ENCODE results near the gene DNA2.
"Not testable (repeated sequence)": the region's sequence is repeated elsewhere in the genome, so short reads cannot be mapped to it uniquely, and the experiment has no call there.

DNA2 gene, protein sequence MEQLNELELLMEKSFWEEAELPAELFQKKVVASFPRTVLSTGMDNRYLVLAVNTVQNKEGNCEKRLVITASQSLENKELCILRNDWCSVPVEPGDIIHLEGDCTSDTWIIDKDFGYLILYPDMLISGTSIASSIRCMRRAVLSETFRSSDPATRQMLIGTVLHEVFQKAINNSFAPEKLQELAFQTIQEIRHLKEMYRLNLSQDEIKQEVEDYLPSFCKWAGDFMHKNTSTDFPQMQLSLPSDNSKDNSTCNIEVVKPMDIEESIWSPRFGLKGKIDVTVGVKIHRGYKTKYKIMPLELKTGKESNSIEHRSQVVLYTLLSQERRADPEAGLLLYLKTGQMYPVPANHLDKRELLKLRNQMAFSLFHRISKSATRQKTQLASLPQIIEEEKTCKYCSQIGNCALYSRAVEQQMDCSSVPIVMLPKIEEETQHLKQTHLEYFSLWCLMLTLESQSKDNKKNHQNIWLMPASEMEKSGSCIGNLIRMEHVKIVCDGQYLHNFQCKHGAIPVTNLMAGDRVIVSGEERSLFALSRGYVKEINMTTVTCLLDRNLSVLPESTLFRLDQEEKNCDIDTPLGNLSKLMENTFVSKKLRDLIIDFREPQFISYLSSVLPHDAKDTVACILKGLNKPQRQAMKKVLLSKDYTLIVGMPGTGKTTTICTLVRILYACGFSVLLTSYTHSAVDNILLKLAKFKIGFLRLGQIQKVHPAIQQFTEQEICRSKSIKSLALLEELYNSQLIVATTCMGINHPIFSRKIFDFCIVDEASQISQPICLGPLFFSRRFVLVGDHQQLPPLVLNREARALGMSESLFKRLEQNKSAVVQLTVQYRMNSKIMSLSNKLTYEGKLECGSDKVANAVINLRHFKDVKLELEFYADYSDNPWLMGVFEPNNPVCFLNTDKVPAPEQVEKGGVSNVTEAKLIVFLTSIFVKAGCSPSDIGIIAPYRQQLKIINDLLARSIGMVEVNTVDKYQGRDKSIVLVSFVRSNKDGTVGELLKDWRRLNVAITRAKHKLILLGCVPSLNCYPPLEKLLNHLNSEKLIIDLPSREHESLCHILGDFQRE

DNA sequence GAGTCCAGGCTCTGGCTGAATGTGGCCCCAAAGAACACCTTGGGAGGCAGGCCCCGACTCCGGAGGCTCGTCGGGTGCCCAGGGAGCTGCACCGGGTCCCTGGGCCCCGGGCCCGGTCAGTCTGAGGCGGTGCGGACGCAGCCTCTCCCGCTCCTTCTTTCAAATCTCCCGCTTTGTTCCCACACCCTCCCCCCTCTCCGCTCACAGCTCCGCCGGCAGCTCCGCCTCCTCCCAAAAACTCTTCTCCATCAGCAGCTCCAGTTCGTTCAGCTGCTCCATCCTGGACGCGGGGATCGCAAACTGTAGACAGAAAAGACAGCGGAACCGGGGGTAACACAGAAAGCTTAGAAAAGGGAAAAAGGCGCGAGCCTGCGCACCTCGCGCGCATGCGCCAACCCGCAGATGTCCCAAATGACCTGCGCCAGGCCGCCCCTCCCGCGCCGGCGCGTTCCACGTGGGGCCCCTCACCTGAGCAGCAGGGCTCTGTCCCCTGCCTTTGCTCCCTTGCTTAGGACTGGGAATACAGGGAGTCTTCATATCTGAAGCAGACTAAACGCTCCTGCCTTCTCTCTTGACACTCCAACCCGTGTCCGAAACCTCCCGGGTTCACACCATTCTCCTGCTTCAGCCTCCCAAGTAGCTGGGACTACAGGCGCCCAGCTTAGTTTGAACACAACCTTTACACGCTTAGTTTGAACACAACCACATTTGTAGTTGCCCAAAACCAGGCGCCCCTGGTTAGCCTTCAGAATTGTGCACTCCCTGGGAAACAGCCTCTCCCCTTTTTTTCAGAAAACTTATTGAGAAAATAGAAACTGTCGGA lies at the start of gene DNA2:
Gene DNA2 (minus strand): TSS at position 388 of the 823 bp plus-strand sequence. CDS start 109 bp downstream, at position 279.
- peak; percentile 53 to 82 for DNase-seq

DNA sequence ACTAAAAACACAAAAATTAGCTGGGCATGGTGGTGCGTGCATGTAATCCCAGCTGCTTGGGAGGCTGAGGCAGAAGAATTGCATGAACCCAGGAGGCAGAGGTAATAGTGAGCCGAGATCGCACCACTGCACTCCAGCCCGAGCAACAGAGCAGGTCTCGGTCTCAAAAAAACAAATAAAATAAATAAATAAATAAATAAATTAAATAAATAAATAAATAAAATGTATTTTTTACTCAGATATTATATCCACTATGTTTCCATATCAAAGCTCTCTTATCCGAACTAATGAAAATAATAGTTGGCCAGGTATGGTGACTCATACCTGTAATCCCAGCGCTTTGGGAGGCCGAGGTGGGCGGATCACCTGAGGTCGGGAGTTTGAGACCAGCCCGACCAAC lies 46.8 kb upstream of the DNA2 start:
- not testable (repeated sequence) for DNase-seq

DNA sequence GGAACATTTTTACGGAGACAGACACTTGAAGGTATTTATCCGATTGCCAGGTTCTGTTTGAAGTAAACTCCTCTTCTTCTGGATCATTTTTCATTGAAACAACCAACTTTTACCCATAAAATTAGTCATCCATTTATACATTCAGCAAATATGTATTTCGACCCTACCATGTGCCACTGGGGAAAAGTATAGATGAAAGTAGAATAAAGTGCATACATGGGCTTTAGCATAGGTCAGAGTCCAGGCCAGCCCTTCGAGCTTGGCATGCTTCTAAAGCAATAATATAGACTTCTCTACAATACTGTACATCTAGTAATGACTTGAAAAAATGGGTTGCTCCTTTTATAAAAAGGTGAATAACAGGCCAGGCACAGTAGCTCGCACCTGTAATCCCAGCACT lies 45.4 kb upstream of the DNA2 start:
- no peak for DNase-seq

DNA sequence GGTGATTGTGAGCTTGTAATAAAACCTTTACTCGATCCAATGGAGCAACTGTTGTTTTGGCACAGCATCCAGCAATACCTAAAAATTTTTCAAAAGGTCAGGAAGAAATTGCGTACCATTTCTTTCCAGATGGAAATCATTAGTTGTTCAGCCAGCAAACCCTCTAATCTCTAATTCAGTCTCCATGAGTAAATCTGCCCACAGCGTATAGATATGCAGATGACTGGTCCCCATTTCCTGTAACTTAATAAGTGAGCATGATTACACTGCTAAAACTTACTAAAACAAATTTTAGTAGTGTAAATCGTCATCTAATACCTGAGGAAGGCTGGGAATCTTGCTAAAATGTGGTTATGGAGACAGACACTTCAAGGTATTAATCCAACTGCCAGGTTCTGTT lies 45.0 kb upstream of the DNA2 start:
- DNase-seq = no peak

DNA sequence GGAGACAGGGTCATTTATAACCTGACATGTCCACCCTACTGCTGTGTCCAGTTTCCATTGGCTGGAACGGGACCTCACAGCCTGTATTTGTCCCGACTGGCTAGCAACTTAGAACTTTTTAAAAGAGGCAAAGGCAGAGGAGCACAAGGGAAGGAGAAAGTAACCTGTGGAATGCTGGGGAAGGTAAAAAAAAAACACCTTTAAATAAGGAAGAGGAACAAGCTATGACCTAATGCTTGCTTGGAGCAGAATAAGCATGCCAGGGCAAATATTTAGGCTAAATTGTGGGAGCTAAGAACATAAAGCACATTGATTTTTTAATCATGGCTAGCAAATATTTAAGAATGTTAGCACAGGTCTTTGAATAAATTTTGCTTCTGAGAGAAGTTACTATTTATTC lies 44.4 kb upstream of the DNA2 start:
- not testable (repeated sequence) for DNase-seq

DNA sequence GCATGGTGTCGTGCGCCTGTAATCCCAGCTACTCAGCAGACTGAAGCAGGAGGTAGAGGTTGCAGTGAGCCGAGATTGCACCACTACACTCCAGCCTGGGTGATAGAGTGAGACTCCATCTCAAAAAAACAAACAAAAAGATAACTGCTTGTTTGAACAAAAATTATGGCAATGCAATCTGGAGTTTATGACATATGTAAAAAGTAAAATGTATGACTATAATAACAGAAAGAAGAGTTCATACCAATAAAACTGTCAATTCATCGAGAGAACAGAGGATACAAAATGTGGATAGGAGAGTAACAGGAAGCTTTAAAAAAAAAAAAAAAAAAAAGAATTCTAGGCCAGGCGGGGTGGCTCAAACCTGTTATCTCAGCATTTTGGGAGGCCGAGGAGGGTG lies 36.3 kb upstream of the DNA2 start:
- no peak for DNase-seq

DNA sequence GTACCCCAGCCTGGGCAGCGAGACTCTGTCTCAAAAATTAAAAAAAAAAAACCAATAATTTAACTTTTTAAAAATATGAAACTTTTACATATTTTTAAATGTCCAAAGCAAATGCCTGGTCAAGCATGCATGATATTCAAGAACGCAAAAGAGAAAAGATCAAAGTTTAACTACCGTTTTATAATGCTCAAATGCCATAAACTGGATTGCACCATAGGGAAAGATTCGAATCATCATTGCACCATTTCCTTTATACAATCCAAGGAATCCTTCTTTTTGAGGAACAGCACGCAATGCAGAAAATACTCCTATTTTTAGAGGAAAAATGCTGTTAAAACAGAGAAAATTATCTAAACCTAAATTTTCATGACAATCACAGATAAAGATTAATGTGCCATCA lies 34.6 kb upstream of the DNA2 start:
- DNase-seq = no peak

DNA sequence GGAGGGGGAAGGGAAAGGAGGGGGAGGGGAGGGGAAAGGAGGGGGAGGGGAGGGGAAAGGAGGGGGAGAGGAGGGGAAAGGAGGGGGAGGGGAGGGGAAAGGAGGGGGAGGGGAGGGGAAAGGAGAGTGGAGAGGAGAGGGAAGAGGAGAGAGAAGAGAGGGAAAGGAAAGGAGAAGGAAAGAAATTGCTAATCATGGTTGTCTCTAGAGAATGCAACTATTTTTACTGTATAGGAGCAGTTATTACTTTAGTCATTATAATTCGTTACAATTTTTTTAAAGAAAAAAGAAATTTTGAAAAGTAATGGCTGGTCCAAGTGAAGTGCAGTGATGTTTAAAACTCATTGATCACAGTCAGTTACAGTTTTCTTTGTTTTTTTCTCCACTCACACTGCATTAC lies 31.1 kb upstream of the DNA2 start:
- DNase-seq = no peak

DNA sequence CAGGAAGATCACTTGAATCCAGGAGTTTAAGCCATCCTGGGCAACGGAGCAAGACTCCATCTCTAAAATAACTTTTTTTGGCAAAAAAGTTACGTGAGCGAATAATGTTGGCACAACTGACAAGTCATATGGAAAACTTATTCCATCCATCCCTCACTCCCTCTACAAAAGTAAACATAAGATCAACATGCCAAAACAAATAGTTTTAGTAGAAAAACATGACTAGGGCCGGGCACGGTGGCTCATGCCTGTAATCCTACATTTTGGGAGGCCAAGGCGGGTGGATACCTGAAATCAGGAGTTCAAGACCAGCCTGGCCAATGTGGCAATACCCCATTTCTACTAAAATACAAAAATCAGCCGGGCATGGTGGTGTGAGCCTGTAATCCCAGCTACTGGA lies 29.9 kb upstream of the DNA2 start:
- DNase-seq = no peak

DNA sequence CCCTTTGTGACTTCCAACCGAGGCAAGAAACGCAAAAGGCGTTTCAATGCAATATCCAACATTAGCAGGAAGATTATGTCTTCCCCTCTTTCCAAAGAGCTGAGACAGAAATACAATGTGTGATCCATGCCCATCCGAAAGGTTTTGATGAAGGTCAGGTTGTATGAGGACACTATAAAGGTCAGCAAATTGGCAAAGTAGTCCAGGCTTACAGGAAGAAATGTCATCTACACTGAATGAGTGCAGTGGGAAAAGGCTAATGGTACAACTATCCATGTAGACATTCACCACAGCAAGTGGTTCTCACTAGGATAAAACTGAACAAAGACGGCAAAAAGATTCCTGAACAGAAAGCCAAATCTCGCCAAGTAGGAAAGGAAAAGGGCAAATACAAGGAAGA lies 27.8 kb upstream of the DNA2 start:
- no peak for DNase-seq

DNA sequence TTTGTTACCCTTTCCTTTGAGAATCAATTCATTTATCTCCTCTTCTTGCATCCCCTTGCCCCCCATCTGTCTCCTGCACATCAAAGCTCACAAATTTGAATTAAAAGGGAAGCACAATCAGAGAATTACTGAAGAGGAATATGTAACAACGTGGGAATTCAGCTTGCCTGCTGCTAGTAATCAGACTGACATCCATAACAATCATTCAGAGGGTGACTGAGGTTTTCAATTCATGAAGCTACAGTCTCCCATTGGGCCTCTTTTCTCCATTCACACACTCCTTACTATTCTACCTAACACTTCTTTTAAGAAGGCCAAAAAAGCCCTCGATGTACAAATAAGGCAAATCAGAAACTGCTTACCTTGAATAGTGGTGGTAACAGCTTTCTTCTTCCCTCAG lies 24.3 kb upstream of the DNA2 start:
- DNase-seq = no peak

DNA sequence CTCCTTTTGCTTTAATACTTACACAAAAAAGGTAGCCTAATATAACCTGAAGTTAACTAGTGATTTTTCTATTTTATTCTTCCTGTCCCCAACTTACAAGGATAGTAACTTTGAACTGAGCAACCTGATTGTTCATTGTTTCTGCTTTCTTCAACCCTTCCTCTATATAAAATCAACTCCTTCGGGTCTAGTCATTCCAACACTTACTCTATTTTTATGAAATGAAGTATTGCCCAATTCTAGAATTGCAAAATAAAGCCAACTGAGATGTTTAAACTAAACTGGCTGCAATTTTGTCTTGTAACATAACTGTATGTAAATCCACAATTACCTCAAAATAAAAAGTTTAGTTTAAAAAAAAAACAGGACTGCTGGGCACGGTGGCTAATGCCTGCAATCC lies 20.3 kb upstream of the DNA2 start:
- no peak for DNase-seq

DNA sequence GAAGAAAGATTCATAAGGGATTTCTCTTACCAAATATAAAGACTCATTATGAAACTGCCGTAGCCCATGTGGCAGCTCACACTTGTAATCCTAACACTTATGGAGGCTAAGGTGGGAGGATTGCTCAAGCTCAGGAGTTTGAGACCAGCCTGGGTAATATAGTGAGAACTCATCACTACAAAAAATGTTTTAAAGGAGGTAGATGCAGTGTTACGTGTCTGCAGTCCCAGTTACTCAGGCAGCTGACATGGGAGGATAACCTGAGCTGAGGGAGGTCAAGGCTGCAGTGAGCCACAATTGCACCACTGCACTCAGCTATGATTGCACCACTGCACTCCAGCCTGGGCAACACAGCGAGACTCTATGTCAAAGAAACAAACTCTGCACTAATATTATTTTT lies 18.1 kb upstream of the DNA2 start:
- DNase-seq = no peak

DNA sequence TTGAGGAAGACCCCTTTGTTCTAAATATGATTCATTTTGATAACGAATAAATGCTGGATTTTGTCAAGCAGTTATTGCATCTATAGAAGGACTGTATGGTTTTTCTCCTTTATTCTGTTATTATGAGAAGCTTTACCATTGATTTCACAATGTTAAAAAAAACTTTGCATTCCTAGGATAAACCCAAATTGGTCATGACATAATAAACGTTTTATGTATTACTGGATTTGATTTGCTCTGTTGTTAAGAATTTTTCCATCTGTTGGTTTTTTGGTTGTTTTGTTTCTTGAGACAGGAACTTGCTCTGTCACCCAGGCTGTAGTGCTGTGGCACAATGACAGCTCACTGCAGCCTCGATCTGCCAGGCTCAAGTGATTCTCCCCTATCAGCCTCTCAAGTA lies 2.2 kb upstream of the DNA2 start:
- DNase-seq = no peak

DNA sequence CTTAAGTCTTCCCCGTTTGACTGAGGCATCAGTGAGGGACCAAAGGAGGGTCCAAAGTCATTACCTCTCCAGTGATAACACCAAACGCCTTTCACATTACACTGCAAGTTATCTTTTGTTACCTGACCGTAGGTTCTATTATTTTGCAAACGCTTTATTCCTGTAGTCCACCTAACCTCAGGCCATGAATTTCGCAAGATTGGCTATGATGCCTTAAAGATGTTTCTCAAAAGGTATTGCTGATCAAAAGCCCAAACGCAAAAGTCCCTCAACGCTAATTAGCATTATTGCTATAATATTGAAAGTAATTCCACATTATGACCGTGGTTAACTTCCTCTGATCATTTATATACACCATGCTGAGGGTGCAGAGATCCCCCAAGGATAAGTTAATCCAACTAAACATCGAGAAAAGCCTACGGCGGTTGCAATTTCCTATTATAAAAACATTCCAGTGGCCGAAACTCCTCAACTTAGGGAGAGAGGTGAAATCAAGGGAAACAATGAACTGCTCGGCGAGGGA lies 649 bp downstream of the DNA2 start:
- DNase-seq = peak; percentile 2 to 4

DNA sequence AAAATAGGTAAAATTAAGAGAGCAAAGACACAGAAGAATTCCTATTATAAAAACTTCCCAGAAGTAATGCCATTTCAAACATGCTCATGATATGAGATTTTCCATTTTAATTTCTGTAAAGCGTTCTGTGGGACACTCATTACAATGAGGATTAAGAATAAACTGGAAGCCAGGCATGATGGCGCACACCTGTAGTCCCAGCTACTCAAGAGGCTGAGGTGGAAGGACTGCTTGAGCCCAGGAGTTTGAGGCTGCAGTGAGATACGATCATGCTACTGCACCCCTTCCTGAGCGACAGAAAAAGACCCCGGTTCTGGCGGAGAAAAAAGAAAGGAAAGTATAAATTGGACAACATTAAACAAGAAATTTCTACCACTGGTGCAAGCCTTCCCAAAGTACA lies 1.5 kb downstream of the DNA2 start:
- DNase-seq = no peak

DNA sequence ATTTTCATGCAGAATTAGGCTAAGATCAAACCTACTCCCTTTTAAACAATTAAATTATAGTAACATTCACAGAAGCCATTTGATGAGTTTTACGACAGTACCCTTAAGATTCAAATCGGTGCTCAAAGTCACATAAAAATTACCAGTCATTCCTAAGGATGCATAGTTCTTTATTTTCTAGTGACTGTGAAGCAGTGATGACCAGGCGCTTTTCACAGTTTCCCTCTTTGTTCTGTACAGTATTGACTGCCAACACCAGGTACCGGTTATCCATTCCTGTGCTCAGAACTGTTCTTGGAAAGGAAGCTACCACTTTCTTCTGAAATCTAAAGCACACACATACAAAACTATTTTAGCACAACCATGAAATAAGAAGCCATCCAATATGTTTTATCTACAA lies 1.9 kb downstream of the DNA2 start:
- DNase-seq = no peak

DNA sequence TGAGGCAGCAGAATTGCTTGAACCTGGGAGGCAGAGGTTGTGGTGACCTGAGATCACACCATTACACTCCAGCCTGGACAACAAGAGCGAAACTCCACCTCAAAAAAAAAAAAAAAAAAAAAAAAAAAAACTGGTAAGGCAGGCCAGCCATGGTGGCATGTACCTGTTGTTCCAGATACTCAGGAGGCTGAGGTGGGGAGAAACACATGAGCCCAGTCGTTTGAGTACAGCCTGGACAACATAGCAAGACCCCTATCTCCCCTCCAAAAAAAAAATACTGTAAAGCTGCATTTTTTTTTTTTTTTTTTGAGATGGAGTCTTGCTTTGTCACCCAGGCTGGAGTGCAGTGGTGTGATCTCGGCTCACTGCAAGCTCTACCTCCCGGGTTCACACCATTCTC lies 7.0 kb downstream of the DNA2 start:
- not testable (repeated sequence) for DNase-seq

DNA sequence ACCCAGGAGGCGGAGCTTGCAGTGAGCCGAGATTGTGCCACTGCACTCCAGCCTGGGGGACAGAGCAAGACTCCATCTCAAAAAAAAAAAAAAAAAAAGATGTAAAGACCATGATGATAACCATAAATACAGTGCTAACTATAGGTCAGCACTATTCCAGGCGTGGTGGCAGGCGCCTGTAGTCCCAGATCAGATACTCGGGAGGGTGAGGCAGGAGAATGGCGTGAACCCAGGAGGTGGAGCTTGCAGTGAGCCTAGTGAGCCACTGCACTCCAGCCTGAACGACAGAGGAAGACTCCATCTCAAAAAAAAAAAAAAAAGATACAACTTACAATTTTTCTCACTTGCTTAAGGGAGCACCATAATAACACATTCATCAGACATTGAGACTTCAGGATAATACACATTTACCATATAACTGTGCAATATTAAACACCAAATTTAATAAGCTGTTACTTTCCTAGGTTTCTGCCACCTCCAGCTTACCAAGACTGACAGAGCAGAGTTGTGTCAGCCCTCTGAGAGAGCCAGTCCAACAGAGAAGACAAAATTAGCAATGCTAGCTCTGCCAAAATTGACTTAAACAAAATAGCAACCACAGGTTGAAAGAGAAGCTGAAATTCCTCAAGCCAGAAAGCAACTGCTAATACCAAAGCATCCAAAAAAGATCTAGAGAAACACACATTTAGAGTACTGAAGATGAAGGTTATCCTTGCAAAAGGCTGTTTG lies 8.2 kb downstream of the DNA2 start:
- no peak for DNase-seq

DNA sequence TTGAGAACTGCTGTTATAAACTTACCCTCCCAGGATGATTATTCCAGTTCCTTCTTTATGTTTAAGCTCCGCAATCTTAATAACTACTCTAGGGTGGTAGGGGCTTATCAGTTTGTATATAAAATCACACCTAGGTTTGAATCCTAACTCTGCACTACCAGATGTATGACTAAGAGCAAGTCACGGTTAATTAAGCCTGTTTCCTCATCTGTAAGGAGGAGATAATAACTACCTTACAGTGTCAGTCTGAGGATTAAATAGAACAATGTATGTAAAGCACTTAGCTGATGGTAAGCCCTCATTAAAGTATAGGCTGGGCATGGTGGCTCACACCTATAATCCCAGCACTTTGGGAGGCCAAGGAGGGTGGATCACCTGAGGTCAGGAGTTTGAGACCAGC lies 9.2 kb downstream of the DNA2 start:
- DNase-seq = no peak

DNA sequence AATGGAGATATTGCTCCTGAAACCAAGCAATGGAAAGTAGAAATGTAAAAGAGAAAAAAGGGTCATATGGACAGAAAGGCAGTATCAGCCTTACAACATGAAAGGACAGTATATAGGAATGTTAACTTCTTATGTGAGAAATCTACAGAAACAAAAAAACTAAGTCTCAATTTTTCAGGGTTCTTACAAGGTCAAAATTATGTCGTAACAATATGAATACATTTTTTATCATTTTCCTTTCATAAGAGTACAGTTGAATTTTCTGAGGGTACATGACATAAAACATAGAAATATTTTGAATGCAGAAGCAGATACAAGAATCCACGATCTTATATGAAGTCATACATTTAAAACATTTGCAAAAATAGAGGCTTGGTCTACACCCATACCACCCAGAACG lies 10.7 kb downstream of the DNA2 start:
- DNase-seq = no peak

DNA sequence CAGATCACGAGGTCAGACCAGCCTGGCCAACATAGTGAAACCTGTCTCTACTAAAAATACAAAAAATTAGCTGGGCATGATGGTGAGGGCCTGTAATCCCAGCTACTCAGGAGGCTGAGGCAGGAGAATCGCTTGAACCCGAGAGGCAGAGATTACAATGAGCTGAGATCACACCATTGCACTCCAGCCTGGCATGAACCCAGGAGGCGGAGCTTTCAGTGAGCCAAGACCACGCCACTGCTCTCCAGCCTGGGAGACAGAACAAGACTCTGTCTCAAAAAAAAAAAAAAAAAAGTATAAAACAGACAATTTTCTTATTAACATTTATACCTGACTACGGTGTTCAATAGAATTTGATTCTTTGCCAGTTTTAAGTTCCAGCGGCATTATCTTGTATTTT lies 22.1 kb downstream of the DNA2 start:
- DNase-seq = not testable (repeated sequence)
